ENCODE results near the gene DARS1.

GRCh38 chr2:136032817-136033535 is 47.5 kb upstream of the DARS1 start:
- no peak for TF ChIP-seq CTCF (conservative IDR thresholded peaks at IDR 0.05)
- no peak for TF ChIP-seq EZH2 (IDR thresholded peaks at IDR 0.05; ENCODE audit: low read depth)

Data from PC-9 (cell line).